Measurements from ENCODE around the gene ZNF362.

The ZNF362 gene

GRCh38 chr1:33294071-33295010 lies 38.0 kb downstream of the ZNF362 start:
- DNase-seq (ENCODE audit: low read depth in 1 of 2, low spot score in 1 of 2), result no peak
- Histone ChIP-seq H3K4me3 (replicated peaks; ENCODE audit: insufficient read depth, low read length) (no peak overlapping the region), H3K27ac (replicated peaks) (no peak overlapping the region), H3K27me3 (ENCODE audit: insufficient read depth, poor library complexity, severe bottlenecking) (no peaks in the 10 kb centered on the region)
- no peak for TF ChIP-seq GABPA (IDR thresholded peaks at IDR 0.05; ENCODE audit: low read depth)
- TF ChIP-seq SPI1 (IDR thresholded peaks at IDR 0.05; ENCODE audit: borderline replicate concordance, low read depth), result no peak
- TF ChIP-seq, protein P1, sequence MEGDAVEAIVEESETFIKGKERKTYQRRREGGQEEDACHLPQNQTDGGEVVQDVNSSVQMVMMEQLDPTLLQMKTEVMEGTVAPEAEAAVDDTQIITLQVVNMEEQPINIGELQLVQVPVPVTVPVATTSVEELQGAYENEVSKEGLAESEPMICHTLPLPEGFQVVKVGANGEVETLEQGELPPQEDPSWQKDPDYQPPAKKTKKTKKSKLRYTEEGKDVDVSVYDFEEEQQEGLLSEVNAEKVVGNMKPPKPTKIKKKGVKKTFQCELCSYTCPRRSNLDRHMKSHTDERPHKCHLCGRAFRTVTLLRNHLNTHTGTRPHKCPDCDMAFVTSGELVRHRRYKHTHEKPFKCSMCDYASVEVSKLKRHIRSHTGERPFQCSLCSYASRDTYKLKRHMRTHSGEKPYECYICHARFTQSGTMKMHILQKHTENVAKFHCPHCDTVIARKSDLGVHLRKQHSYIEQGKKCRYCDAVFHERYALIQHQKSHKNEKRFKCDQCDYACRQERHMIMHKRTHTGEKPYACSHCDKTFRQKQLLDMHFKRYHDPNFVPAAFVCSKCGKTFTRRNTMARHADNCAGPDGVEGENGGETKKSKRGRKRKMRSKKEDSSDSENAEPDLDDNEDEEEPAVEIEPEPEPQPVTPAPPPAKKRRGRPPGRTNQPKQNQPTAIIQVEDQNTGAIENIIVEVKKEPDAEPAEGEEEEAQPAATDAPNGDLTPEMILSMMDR (IDR thresholded peaks at IDR 0.05; ENCODE audit: insufficient read depth, low read length), result no peak
- TF ChIP-seq POLR2AphosphoS5 (IDR thresholded peaks at IDR 0.05; ENCODE audit: low read depth), result no peak
- no peak for TF ChIP-seq REST (IDR thresholded peaks at IDR 0.05; ENCODE audit: insufficient replicate concordance, low read depth)

- no peak overlapping the region for H3K27ac ChIP-seq (replicated peaks)
- H3K4me3 ChIP-seq (replicated peaks; ENCODE audit: insufficient read depth, low read length), result no peak overlapping the region
- no peaks in the 10 kb centered on the region for H3K27me3 ChIP-seq (ENCODE audit: insufficient read depth, poor library complexity, severe bottlenecking)
- TF ChIP-seq GABPA (IDR thresholded peaks at IDR 0.05; ENCODE audit: low read depth) (no peak), POLR2AphosphoS5 (IDR thresholded peaks at IDR 0.05; ENCODE audit: low read depth) (no peak), SPI1 (IDR thresholded peaks at IDR 0.05; ENCODE audit: borderline replicate concordance, low read depth) (no peak), REST (IDR thresholded peaks at IDR 0.05; ENCODE audit: insufficient replicate concordance, low read depth) (no peak)
- TF ChIP-seq, protein P1 (IDR thresholded peaks at IDR 0.05; ENCODE audit: insufficient read depth, low read length), result no peak
- DNase-seq (ENCODE audit: low read depth in 1 of 2, low spot score in 1 of 2), result no peak
Measured at GRCh38 chr1:33295023-33295422, 38.7 kb downstream of the ZNF362 start.

DNA sequence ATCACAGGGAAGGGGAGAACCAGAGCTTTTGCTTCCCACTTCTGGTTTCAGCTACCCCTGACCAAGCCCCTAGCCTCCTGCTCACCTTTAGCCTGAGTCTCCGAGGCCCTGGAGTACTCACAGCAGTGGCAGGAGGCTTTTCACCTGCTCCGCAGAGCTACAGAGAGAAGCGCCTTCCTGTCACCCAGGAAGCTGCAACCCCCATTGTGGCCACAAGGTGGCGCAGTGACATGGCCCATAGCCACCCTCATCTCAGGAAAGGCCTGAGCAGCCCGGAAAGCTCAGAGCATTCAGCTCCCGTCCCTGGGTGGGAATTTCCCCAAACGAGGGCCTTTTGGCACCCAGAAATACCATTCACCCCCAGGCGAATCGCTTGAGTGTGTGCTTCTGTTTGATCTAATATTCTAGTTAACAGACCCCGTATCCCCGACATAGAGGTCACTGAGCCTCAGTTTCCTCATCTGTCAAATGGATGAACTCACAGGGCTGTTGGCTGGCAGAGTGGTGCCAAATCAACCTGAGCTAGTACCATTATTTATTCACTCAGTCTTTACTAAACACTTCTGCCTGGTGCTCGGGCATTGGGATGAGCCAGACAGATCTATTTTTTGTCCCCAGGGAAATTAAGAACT lies 39.3 kb downstream of the ZNF362 start:
- no peak overlapping the region for H3K4me3 ChIP-seq (replicated peaks; ENCODE audit: insufficient read depth, low read length)

More for the DNA sequence above, 39.3 kb downstream of the ZNF362 start:
- Histone ChIP-seq H3K27ac (replicated peaks) (no peak overlapping the region), H3K27me3 (ENCODE audit: insufficient read depth, poor library complexity, severe bottlenecking) (no peaks in the 10 kb centered on the region)
- no peak for TF ChIP-seq POLR2AphosphoS5 (IDR thresholded peaks at IDR 0.05; ENCODE audit: low read depth)
- TF ChIP-seq, protein P1 (IDR thresholded peaks at IDR 0.05; ENCODE audit: insufficient read depth, low read length), result peak; percentile 98
- no peak for TF ChIP-seq REST (IDR thresholded peaks at IDR 0.05; ENCODE audit: insufficient replicate concordance, low read depth)
- TF ChIP-seq GABPA (IDR thresholded peaks at IDR 0.05; ENCODE audit: low read depth), result no peak
- no peak for TF ChIP-seq SPI1 (IDR thresholded peaks at IDR 0.05; ENCODE audit: borderline replicate concordance, low read depth)
- DNase-seq (ENCODE audit: low read depth in 1 of 2, low spot score in 1 of 2), result peak; percentile 45 to 84

Measured in HL-60 (cell line).